A673 (cell line): Measurements from ENCODE around the gene HTR3E. TPM values are rescaled to one million over a fixed set of nuclear protein-coding genes. Genes with fewer than 3 reads are reported as not detected.

Experiments
- Bru-seq: library from RNA; stranded (reverse); fragments of 400-500 nt; gene quantifications from one replicate; lab custom pipeline; 2021; lab: Mats Ljungman, UMichigan
- BruChase-seq, 2 experiments: library from RNA; stranded (reverse); fragments of 400-500 nt; gene quantifications; one replicate each; lab custom pipeline; 2021; lab: Mats Ljungman, UMichigan
- BruUV-seq: library from RNA; stranded (reverse); fragments of 400-500 nt; replicated peaks from 2 replicates; lab custom pipeline; 2021; lab: Mats Ljungman, UMichigan
- CTCF ChIA-PET: fragments of 300-600 bp; sonication (Branson Sonifier 250); formaldehyde crosslinking; loops from one replicate; lab custom pipeline; 2022; ENCODE audit warnings: antibody characterized with exemption; lab: Charles Lee
- POLR2A ChIA-PET: fragments of 300-600 bp; sonication (Branson Sonifier 250); formaldehyde crosslinking; loops from one replicate; lab custom pipeline; 2022; ENCODE audit warnings: antibody characterized with exemption; ENCODE audit not compliant: low non-redundant PET; lab: Charles Lee
- DNase-seq: peaks from one replicate; pipeline ENCODE4 v3.0.0-alpha.2; 2015; ENCODE audit warnings: low spot score
- H3K27ac ChIP-seq: fragments of 200-600 bp; sonication (generic); 2 replicates; pipeline ENCODE4 v1.5.1; 2016; ENCODE audit warnings: mixed run types, low read depth, mild to moderate bottlenecking, mixed read lengths, antibody characterized with exemption, low read length; ENCODE audit not compliant: poor library complexity, severe bottlenecking
- H3K27me3 ChIP-seq: fragments of 200-600 bp; sonication (generic); replicated peaks from 2 replicates; pipeline ENCODE4 v1.6.1; 2017; ENCODE audit warnings: mixed run types, low read depth, mild to moderate bottlenecking, mixed read lengths, antibody characterized with exemption, low read length; ENCODE audit not compliant: insufficient read depth, poor library complexity
- H3K36me3 ChIP-seq: fragments of 200-600 bp; sonication (generic); 2 replicates; pipeline ENCODE4 v1.6.1; 2016; ENCODE audit warnings: mixed run types, mild to moderate bottlenecking, mixed read lengths, antibody characterized with exemption, low read length; ENCODE audit not compliant: insufficient read depth, poor library complexity, severe bottlenecking
- H3K4me1 ChIP-seq: fragments of 200-600 bp; sonication (generic); 2 replicates; pipeline ENCODE4 v1.6.1; 2017; ENCODE audit warnings: mixed run types, mild to moderate bottlenecking, mixed read lengths, antibody characterized with exemption, low read length; ENCODE audit not compliant: insufficient read depth, poor library complexity, severe bottlenecking
- H3K4me3 ChIP-seq: fragments of 200-600 bp; sonication (generic); 2 replicates; pipeline ENCODE4 v1.5.1; 2016; ENCODE audit warnings: low read depth, mixed run types, mild to moderate bottlenecking, mixed read lengths, low read length; ENCODE audit not compliant: poor library complexity, severe bottlenecking
- H3K9me3 ChIP-seq: fragments of 200-600 bp; sonication (generic); 2 replicates; pipeline ENCODE4 v1.6.1; 2016; ENCODE audit warnings: mixed run types, low read depth, mild to moderate bottlenecking, mixed read lengths, antibody characterized with exemption, low read length; ENCODE audit not compliant: poor library complexity, severe bottlenecking
- CTCF ChIP-seq: fragments of 300-800, 200-600 bp; sonication (generic); conservative IDR thresholded peaks from 2 replicates; pipeline ENCODE4 v1.5.1; 2017; ENCODE audit warnings: low read depth, mild to moderate bottlenecking, antibody characterized with exemption, low read length, moderate library complexity, mixed read lengths
- EZH2 ChIP-seq: fragments of 200-600 bp; sonication (generic); IDR thresholded peaks from 2 replicates; pipeline ENCODE4 v1.6.1; 2017; ENCODE audit warnings: borderline replicate concordance, low read depth, mild to moderate bottlenecking, mixed read lengths, antibody characterized with exemption, low read length; ENCODE audit not compliant: poor library complexity, severe bottlenecking
- intact Hi-C: fragments of 100-400 bp; cut with micrococcal nuclease; formaldehyde crosslinking; loops from one replicate; pipeline ENCODE4 v1.10.0; 2022; ENCODE audit not compliant: unreplicated experiment
- long read RNA-seq: library from polyadenylated mRNA; stranded (forward); transcript quantifications from one replicate; pipeline ENCODE4 v2.0.0, GENCODE V29; 2022
- total RNA-seq: library from RNA; stranded (reverse); gene quantifications from 2 replicates; pipeline ENCODE4 v1.2.3, GENCODE V29; 2021

HTR3E gene
- total RNA-seq (not detected in 2 replicates), Bru-seq, nascent RNA (not detected), BruChase-seq, experiment 1, labeled RNA remaining after a 2-hour chase (not detected), BruChase-seq, experiment 2, labeled RNA remaining after a 6-hour chase (not detected)
- long read RNA-seq = 0 reads

GRCh38 chr3:184096811-184097383 lies at the start of gene HTR3E:
TSS of gene HTR3E (plus strand) at chr3:184097064. CDS start at chr3:184097530, 466 bp downstream.
- no peak within 1 kb of the TSS for H3K27ac ChIP-seq
- ChIA-PET POLR2A (no interaction called here), CTCF (no interaction called here)
- H3K27me3 ChIP-seq = no peaks in the 10 kb centered on the region
- no peak for DNase-seq
- H3K4me3 ChIP-seq = no peak within 1 kb of the TSS
- H3K9me3 ChIP-seq = peaks cover 7% of the 10 kb centered on the region
- TF ChIP-seq EZH2 (no peak), CTCF (no peak)
- BruUV-seq = no TSS peak
- no peaks in the 10 kb centered on the region for H3K4me1 ChIP-seq
- no peaks in the 10 kb centered on the region for H3K36me3 ChIP-seq
- intact Hi-C loops = no loop called here

- peaks cover 22% of the 10 kb centered on the region for H3K27me3 ChIP-seq
- no peak for DNase-seq
- POLR2A ChIA-PET = no interaction called here
- H3K36me3 ChIP-seq = no peaks in the 10 kb centered on the region
- intact Hi-C loops = no loop called here
- no peak overlapping the region for H3K4me3 ChIP-seq
- H3K27ac ChIP-seq = no peak overlapping the region
- TF ChIP-seq CTCF (no peak), EZH2 (no peak)
- H3K9me3 ChIP-seq = no peaks in the 10 kb centered on the region
- no peaks in the 10 kb centered on the region for H3K4me1 ChIP-seq
- CTCF ChIA-PET = no interaction called here
- no TSS peak for BruUV-seq
Measured at GRCh38 chr3:184050217-184050847, 46.5 kb upstream of the HTR3E start.

GRCh38 chr3:184052767-184053166 lies 44.1 kb upstream of the HTR3E start, which contains the start of gene HTR3C:
TSS of gene HTR3C (plus strand) at chr3:184053047. CDS start at chr3:184053081, 34 bp downstream.
- Histone ChIP-seq H3K9me3 (no peaks in the 10 kb centered on the region), H3K4me1 (no peaks in the 10 kb centered on the region), H3K36me3 (no peaks in the 10 kb centered on the region), H3K27me3 (peaks cover 22% of the 10 kb centered on the region), H3K4me3 (no peak within 1 kb of the TSS), H3K27ac (no peak within 1 kb of the TSS)
- CTCF ChIA-PET = no interaction called here
- TF ChIP-seq EZH2 = no peak
- no peak for TF ChIP-seq CTCF
- intact Hi-C loops = no loop called here
- POLR2A ChIA-PET = no interaction called here
- no peak for DNase-seq
- BruUV-seq = no TSS peak
